CD4-positive, alpha-beta memory T cell (primary cell): ENCODE results near the gene UBL7. TPM values are rescaled to one million over a fixed set of nuclear protein-coding genes. Genes with fewer than 3 reads are reported as not detected.

Experiments
- CTCF ChIA-PET: fragments of 350-600 bp; sonication (Branson Sonifier 250); formaldehyde crosslinking; loops from one replicate; lab custom pipeline; 2021; ENCODE audit warnings: inconsistent platforms; ENCODE audit not compliant: partially characterized antibody; lab: Charles Lee
- POLR2A ChIA-PET: fragments of 350-600 bp; sonication (Branson Sonifier 250); formaldehyde crosslinking; loops from one replicate; lab custom pipeline; 2021; ENCODE audit not compliant: partially characterized antibody; lab: Charles Lee
- DNase-seq, 5 donors: peaks; one replicate each; pipeline versions ENCODE4 v3.0.0 to v3.0.0-alpha.2; 2020 to 2022; ENCODE audit warnings: mixed read lengths in 1 of 5
- H3K27ac ChIP-seq: one replicate; pipeline ENCODE4 v1.7.0; 2013; ENCODE audit warnings: low read depth, low read length
- H3K27me3 ChIP-seq: 2 replicates; pipeline ENCODE4 v1.7.0; 2013; ENCODE audit warnings: mild to moderate bottlenecking, low read length, moderate library complexity; ENCODE audit not compliant: insufficient read depth
- H3K36me3 ChIP-seq: 2 replicates; pipeline ENCODE4 v1.7.0; 2013; ENCODE audit warnings: mild to moderate bottlenecking, low read length, moderate library complexity; ENCODE audit not compliant: insufficient read depth
- H3K4me1 ChIP-seq: 2 replicates; pipeline ENCODE4 v1.7.0; 2013; ENCODE audit warnings: mild to moderate bottlenecking, low read length, moderate library complexity; ENCODE audit not compliant: insufficient read depth
- H3K4me3 ChIP-seq, 2 donors: one replicate each; pipeline ENCODE4 v1.7.0; 2013; ENCODE audit warnings: low read length in 2 of 2, mild to moderate bottlenecking in 1 of 2
- H3K9me3 ChIP-seq, 2 donors: one replicate each; pipeline ENCODE4 v1.7.0; 2013; ENCODE audit warnings: low read length in 2 of 2, control low read depth in 1 of 2; ENCODE audit not compliant: control insufficient read depth in 1 of 2
- H3K27ac Mint-ChIP-seq, 7 donors: one replicate each; pipeline ENCODE4 v1.8.0; 2020 to 2021; ENCODE audit warnings: mixed read lengths in 7 of 7, mild to moderate bottlenecking in 6 of 7, inconsistent platforms in 3 of 7, moderate library complexity in 3 of 7
- H3K27me3 Mint-ChIP-seq, 2 donors: one replicate each; pipeline ENCODE4 v1.8.0; 2020 to 2021; ENCODE audit warnings: mixed read lengths in 2 of 2
- H3K36me3 Mint-ChIP-seq, 2 donors: one replicate each; pipeline ENCODE4 v1.8.0; 2020 to 2021; ENCODE audit warnings: mixed read lengths in 2 of 2, inconsistent platforms in 1 of 2, mild to moderate bottlenecking in 1 of 2
- H3K4me1 Mint-ChIP-seq, 4 donors: one replicate each; pipeline ENCODE4 v1.8.0; 2020 to 2021; ENCODE audit warnings: mixed read lengths in 4 of 4, mild to moderate bottlenecking in 1 of 4
- H3K4me3 Mint-ChIP-seq, 8 donors: one replicate each; pipeline ENCODE4 v1.8.0; 2020 to 2021; ENCODE audit warnings: mixed read lengths in 8 of 8, mild to moderate bottlenecking in 7 of 8, moderate library complexity in 6 of 8, inconsistent platforms in 3 of 8
- H3K9me3 Mint-ChIP-seq, 8 donors: one replicate each; pipeline ENCODE4 v1.8.0; 2020 to 2021; ENCODE audit warnings: mixed read lengths in 8 of 8, mild to moderate bottlenecking in 5 of 8, inconsistent platforms in 3 of 8, moderate library complexity in 1 of 8
- intact Hi-C: fragments of 100-400 bp; cut with micrococcal nuclease; formaldehyde crosslinking; loops from one replicate; pipeline ENCODE4 v1.15.1; 2023
- polyA plus RNA-seq, 2 donors: library from polyadenylated mRNA; unstranded; fragments of 300-500 nt; fragmentation: Illumina TruSeq; gene quantifications; one replicate each; pipeline ENCODE4 v1.2.3, GENCODE V29; 2021
- total RNA-seq, 2 experiments: library from RNA; stranded (reverse); gene quantifications; one replicate each; pipeline ENCODE4 v1.2.3, GENCODE V29; 2021

UBL7 gene
- total and polyA plus RNA-seq, 4 experiments from 2014 or later = 36.4 to 96.5 (median 66.5) TPM

- H3K4me3 ChIP-seq = no peak overlapping the region
- H3K9me3 ChIP-seq = no peaks in the 10 kb centered on the region
- POLR2A ChIA-PET = no interaction called here
- H3K27me3 Mint-ChIP-seq = no peaks in the 10 kb centered on the region
- H3K4me1 ChIP-seq = no peaks in the 10 kb centered on the region
- no peak overlapping the region for H3K27ac ChIP-seq
- no peaks in the 10 kb centered on the region for H3K36me3 ChIP-seq
- no peak for DNase-seq
- H3K9me3 Mint-ChIP-seq = no peaks in the 10 kb centered on the region
- H3K4me3 Mint-ChIP-seq = no peak overlapping the region
- H3K27ac Mint-ChIP-seq = no peak overlapping the region
- intact Hi-C loops = no loop called here
- CTCF ChIA-PET = no interaction called here
- H3K36me3 Mint-ChIP-seq = peaks cover 0 to 2% of the 10 kb centered on the region in 2 donors
- peaks cover 0 to 2% (median 0%) of the 10 kb centered on the region in 4 donors for H3K4me1 Mint-ChIP-seq
- no peaks in the 10 kb centered on the region for H3K27me3 ChIP-seq
These were observed 42.2 kb downstream of the UBL7 start for GRCh38 chr15:74418575-74419338.

GRCh38 chr15:74417670-74418069, 43.3 kb downstream of the UBL7 start:
- peaks cover 0 to 2% of the 10 kb centered on the region in 2 donors for H3K36me3 Mint-ChIP-seq
- no peak for DNase-seq
- H3K9me3 ChIP-seq = no peaks in the 10 kb centered on the region
- H3K27ac Mint-ChIP-seq = no peak overlapping the region
- H3K27ac ChIP-seq = no peak overlapping the region
- no peak overlapping the region for H3K4me3 ChIP-seq
- peaks cover 0 to 2% (median 0%) of the 10 kb centered on the region in 4 donors for H3K4me1 Mint-ChIP-seq
- CTCF ChIA-PET = no interaction called here
- POLR2A ChIA-PET = no interaction called here
- no peak overlapping the region for H3K4me3 Mint-ChIP-seq
- H3K9me3 Mint-ChIP-seq = no peaks in the 10 kb centered on the region
- no peaks in the 10 kb centered on the region for H3K27me3 Mint-ChIP-seq
- no peaks in the 10 kb centered on the region for H3K27me3 ChIP-seq
- no peaks in the 10 kb centered on the region for H3K4me1 ChIP-seq
- no peaks in the 10 kb centered on the region for H3K36me3 ChIP-seq
- intact Hi-C loops = no loop called here

DNA sequence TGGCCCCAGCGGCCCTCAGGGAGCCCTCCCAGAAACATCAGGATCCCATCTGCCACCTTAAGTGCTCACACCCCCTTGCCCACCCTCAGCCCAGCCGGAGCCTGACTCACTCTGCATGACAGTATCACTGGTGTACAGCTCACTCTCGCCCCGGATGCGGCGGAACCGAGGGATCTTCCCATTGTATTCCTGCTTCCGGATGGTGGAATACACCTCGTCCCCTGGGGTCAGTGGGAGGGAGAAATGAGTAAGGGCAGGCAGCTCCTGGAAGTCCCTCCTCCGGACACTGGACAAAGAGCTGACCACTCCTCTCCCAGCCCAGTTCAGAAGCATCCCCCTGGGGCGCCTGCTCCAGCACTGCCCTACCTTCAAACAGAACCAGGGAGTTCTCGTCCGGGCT, 43.7 kb downstream of the UBL7 start:
- CTCF ChIA-PET = no interaction called here
- Histone ChIP-seq H3K4me1 (no peaks in the 10 kb centered on the region), H3K27ac (no peak overlapping the region), H3K4me3 (no peak overlapping the region), H3K27me3 (no peaks in the 10 kb centered on the region), H3K36me3 (no peaks in the 10 kb centered on the region), H3K9me3 (no peaks in the 10 kb centered on the region)
- Mint-ChIP-seq H3K4me3 (no peak overlapping the region), H3K9me3 (no peaks in the 10 kb centered on the region), H3K4me1 (peaks cover 0 to 2% (median 0%) of the 10 kb centered on the region in 4 donors), H3K36me3 (peaks cover 0 to 2% of the 10 kb centered on the region in 2 donors), H3K27me3 (no peaks in the 10 kb centered on the region), H3K27ac (no peak overlapping the region)
- intact Hi-C loops = no loop called here
- POLR2A ChIA-PET = no interaction called here
- no peak for DNase-seq

GRCh38 chr15:74415966-74416916, 44.7 kb downstream of the UBL7 start:
- no peaks in the 10 kb centered on the region for H3K36me3 ChIP-seq
- Mint-ChIP-seq H3K9me3 (no peaks in the 10 kb centered on the region), H3K4me1 (peaks cover 0 to 2% (median 0%) of the 10 kb centered on the region in 4 donors), H3K4me3 (no peak overlapping the region), H3K36me3 (peaks cover 0 to 2% of the 10 kb centered on the region in 2 donors), H3K27me3 (no peaks in the 10 kb centered on the region), H3K27ac (peak overlapping the region in 1 of 7 donors; percentile 47)
- no peaks in the 10 kb centered on the region for H3K9me3 ChIP-seq
- no peak overlapping the region for H3K4me3 ChIP-seq
- no peak overlapping the region for H3K27ac ChIP-seq
- intact Hi-C loops = no loop called here
- H3K4me1 ChIP-seq = no peaks in the 10 kb centered on the region
- no peaks in the 10 kb centered on the region for H3K27me3 ChIP-seq
- POLR2A ChIA-PET = no interaction called here
- CTCF ChIA-PET = no interaction called here
- no peak for DNase-seq

DNA sequence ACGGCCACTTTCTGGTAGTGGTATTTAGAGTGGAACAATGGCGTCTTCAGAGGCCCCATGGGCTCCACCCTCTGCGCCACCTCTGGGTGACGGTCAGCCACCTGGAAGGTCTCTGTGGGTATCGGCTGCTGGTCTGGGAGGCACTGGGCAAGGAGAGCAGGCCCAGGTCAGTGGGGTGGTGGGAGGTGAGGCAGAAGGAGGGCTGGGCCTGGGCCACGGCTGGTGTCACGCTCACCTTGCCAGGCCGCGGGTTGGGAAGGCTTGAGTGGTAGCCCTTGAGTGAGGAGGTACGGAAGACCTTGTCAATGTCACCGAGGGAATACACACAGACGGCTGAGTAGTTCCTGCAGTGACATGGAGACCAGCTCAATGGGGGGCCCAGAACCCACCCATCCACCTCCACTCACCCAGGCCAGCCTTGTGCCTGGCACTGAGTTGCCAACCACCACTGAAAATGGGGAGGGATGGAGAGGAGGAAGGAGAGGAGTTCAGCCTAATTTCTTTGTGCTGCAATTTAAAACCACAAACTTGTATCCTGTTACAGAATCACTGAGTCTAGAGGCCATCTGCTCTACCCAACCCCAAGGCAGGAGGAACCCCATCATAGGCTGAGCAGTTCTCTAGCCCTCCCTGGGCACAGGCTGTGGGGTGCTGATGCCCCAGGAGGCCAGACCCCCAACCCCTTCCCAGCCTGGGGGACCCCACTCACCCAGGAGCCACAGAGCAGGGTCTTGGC, 46.2 kb downstream of the UBL7 start:
- peaks cover 0 to 2% of the 10 kb centered on the region in 2 donors for H3K36me3 Mint-ChIP-seq
- ChIA-PET CTCF (interaction anchor here (1.6 kb wide), 1 partner anchor 11 kb away, joined by 3 read pairs; no protein-coding TSS in a partner anchor), POLR2A (no interaction called here)
- H3K27ac ChIP-seq = no peak overlapping the region
- no peak overlapping the region for H3K4me3 ChIP-seq
- no peaks in the 10 kb centered on the region for H3K36me3 ChIP-seq
- H3K4me1 Mint-ChIP-seq = no peaks in the 10 kb centered on the region
- no peak overlapping the region for H3K4me3 Mint-ChIP-seq
- no peak for DNase-seq
- H3K27me3 ChIP-seq = no peaks in the 10 kb centered on the region
- H3K9me3 Mint-ChIP-seq = no peaks in the 10 kb centered on the region
- intact Hi-C loops = no loop called here
- no peaks in the 10 kb centered on the region for H3K27me3 Mint-ChIP-seq
- H3K27ac Mint-ChIP-seq = no peak overlapping the region
- no peaks in the 10 kb centered on the region for H3K4me1 ChIP-seq
- H3K9me3 ChIP-seq = no peaks in the 10 kb centered on the region

DNA sequence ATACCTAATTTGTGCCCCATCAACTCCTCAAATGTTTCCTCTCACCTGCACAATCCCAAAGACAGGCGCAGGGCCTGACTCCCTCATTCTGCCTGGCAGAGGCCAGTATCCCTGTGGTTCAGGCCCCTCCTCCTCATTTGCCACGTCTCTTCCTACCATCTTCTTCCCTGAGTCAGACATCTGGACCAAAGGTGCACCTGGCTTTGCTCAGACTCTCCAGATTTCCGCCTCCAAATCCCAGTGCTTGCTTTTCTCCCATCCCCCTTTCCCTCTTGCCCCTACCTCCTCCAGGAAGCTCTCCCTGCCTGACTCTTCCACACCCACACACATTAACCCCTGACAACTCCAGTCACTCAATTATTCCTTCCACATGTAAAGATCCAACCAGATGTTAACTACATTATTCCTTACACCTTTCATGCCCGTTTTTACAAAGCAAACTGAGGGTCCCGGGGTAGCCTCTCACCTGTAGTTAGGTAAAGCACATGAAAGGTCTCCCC, 46.8 kb downstream of the UBL7 start:
- Mint-ChIP-seq H3K4me3 (no peak overlapping the region), H3K9me3 (no peaks in the 10 kb centered on the region), H3K36me3 (peaks cover 0 to 2% of the 10 kb centered on the region in 2 donors), H3K27me3 (no peaks in the 10 kb centered on the region), H3K27ac (peak overlapping the region in 1 of 7 donors; percentile 44), H3K4me1 (no peaks in the 10 kb centered on the region)
- no peaks in the 10 kb centered on the region for H3K27me3 ChIP-seq
- no peak for DNase-seq
- H3K9me3 ChIP-seq = no peaks in the 10 kb centered on the region
- intact Hi-C loops = no loop called here
- POLR2A ChIA-PET = no interaction called here
- H3K4me3 ChIP-seq = no peak overlapping the region
- CTCF ChIA-PET = interaction anchor here (1.6 kb wide), 1 partner anchor 10 kb away, joined by 3 read pairs; no protein-coding TSS in a partner anchor
- H3K27ac ChIP-seq = no peak overlapping the region
- H3K36me3 ChIP-seq = no peaks in the 10 kb centered on the region
- H3K4me1 ChIP-seq = no peaks in the 10 kb centered on the region
